Peyer's patch (tissue), 4 donors: ENCODE measurements around the gene RNF31.

Experiments
- CTCF ChIP-seq, 6 experiments: fragments of 450-650 bp in 4 of 6; fragments of 200-600 bp in 2 of 6; sonication (generic) in 1 of 6; IDR thresholded peaks; one replicate each; pipeline ENCODE4 v1.5.1; 2017 to 2019; ENCODE audit warnings: antibody characterized with exemption in 6 of 6, mild to moderate bottlenecking in 3 of 6, moderate library complexity in 1 of 6
- POLR2A ChIP-seq, 2 donors: fragments of 450-650 bp; IDR thresholded peaks; one replicate each; pipeline ENCODE4 v1.5.1; 2017; ENCODE audit warnings: antibody characterized with exemption in 2 of 2, mild to moderate bottlenecking in 2 of 2, moderate library complexity in 2 of 2

- no peak for TF ChIP-seq CTCF (IDR thresholded peaks at IDR 0.05)
- no peak for TF ChIP-seq POLR2A (IDR thresholded peaks at IDR 0.05)
These were observed 48.1 kb upstream of the RNF31 start for GRCh38 chr14:24098927-24099813.
